ENCODE data around the gene S100A5.

DNA sequence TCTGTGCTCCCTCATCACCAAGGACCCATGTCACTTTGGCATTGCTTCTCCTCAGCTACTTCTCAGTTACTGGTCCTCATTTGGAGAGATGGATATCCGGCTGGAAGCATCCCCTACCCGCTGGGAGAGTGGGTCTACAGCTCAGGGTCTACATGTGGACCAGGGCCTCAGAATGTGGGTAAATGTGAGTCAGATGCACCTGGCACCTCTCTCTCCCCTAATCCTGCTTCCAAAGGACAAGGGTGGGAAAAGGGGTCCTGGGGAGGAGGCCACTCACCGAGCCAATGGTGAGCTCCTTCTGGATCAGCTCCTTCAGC is 5.9 kb downstream of the S100A5 start:
- TF ChIP-seq, protein P1, sequence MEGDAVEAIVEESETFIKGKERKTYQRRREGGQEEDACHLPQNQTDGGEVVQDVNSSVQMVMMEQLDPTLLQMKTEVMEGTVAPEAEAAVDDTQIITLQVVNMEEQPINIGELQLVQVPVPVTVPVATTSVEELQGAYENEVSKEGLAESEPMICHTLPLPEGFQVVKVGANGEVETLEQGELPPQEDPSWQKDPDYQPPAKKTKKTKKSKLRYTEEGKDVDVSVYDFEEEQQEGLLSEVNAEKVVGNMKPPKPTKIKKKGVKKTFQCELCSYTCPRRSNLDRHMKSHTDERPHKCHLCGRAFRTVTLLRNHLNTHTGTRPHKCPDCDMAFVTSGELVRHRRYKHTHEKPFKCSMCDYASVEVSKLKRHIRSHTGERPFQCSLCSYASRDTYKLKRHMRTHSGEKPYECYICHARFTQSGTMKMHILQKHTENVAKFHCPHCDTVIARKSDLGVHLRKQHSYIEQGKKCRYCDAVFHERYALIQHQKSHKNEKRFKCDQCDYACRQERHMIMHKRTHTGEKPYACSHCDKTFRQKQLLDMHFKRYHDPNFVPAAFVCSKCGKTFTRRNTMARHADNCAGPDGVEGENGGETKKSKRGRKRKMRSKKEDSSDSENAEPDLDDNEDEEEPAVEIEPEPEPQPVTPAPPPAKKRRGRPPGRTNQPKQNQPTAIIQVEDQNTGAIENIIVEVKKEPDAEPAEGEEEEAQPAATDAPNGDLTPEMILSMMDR (conservative IDR thresholded peaks at IDR 0.05; ENCODE audit: low read length) = no peak
- TF ChIP-seq EZH2phosphoT487 (IDR thresholded peaks at IDR 0.05; ENCODE audit: borderline replicate concordance) = no peak
